DOHH2 (cell line): Measurements from ENCODE around the gene EXD1.

ENCODE experiments used
- EZH2phosphoT487 ChIP-seq: fragments of 200-600 bp; sonication (generic); IDR thresholded peaks from 2 replicates; pipeline ENCODE4 v1.6.1; 2017; ENCODE audit warnings: borderline replicate concordance, mild to moderate bottlenecking, antibody characterized with exemption, low read length, moderate library complexity, mixed read lengths
- TF ChIP-seq, protein P1 (sequence below): fragments of 200-600 bp; sonication (generic); IDR thresholded peaks from one replicate; pipeline ENCODE4 v1.5.1; 2014; ENCODE audit warnings: antibody characterized with exemption, mild to moderate bottlenecking, low read depth, low read length; ENCODE audit not compliant: poor library complexity, severe bottlenecking

DNA sequence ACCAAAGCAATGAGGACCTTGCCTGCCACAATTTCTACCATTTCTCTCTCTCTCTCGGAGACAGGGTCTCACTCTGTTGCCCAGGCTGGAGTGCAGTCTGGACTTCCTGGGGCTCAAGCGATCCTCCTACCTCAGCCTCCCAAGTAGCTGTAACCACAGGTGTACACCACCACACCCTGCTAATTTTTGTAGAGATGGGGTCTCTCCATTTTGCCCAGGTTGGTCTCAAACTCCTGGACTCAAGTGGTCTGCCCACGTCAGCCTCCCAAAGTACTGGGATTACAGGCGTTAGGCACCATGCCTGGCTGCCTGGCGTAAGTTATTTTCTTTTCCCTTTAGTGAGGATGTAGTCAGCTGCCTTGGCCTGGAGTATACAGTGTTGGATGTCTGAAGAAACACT, 76.8 kb downstream of the EXD1 start:
- TF ChIP-seq, protein P1, sequence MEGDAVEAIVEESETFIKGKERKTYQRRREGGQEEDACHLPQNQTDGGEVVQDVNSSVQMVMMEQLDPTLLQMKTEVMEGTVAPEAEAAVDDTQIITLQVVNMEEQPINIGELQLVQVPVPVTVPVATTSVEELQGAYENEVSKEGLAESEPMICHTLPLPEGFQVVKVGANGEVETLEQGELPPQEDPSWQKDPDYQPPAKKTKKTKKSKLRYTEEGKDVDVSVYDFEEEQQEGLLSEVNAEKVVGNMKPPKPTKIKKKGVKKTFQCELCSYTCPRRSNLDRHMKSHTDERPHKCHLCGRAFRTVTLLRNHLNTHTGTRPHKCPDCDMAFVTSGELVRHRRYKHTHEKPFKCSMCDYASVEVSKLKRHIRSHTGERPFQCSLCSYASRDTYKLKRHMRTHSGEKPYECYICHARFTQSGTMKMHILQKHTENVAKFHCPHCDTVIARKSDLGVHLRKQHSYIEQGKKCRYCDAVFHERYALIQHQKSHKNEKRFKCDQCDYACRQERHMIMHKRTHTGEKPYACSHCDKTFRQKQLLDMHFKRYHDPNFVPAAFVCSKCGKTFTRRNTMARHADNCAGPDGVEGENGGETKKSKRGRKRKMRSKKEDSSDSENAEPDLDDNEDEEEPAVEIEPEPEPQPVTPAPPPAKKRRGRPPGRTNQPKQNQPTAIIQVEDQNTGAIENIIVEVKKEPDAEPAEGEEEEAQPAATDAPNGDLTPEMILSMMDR: no peak
- no peak for TF ChIP-seq EZH2phosphoT487
